Neural progenitor cell (in vitro differentiated cells): ENCODE measurements around the gene ACKR3. TPM values are rescaled to one million over a fixed set of nuclear protein-coding genes. Genes with fewer than 3 reads are reported as not detected.

Experiments
- DNase-seq: peaks from one replicate; pipeline ENCODE4 v3.0.0-alpha.2; 2016; ENCODE audit warnings: low spot score
- H2AFZ ChIP-seq: fragments of 200-600 bp; sonication (generic); replicated peaks from 2 replicates; pipeline ENCODE4 v1.6.1; 2016; ENCODE audit warnings: antibody characterized with exemption
- H3F3A ChIP-seq: fragments of 200-600 bp; sonication (generic); 2 replicates; pipeline ENCODE4 v1.6.1; 2016; ENCODE audit warnings: antibody characterized with exemption, low read depth
- H3K27ac ChIP-seq: fragments of 200-600 bp; sonication (generic); 2 replicates; pipeline ENCODE4 v1.5.1; 2016; ENCODE audit warnings: mild to moderate bottlenecking
- H3K27me3 ChIP-seq: fragments of 200-600 bp; sonication (generic); 2 replicates; pipeline ENCODE4 v1.6.1; 2016; ENCODE audit warnings: mild to moderate bottlenecking, moderate library complexity
- H3K36me3 ChIP-seq: fragments of 200-600 bp; sonication (generic); 2 replicates; pipeline ENCODE4 v1.5.1; 2016
- H3K4me1 ChIP-seq: fragments of 200-600 bp; sonication (generic); 2 replicates; pipeline ENCODE4 v1.6.1; 2016; ENCODE audit warnings: mixed run types
- H3K4me2 ChIP-seq: fragments of 200-600 bp; sonication (generic); 2 replicates; pipeline ENCODE4 v1.6.1; 2016
- H3K4me3 ChIP-seq: fragments of 200-600 bp; sonication (generic); 2 replicates; pipeline ENCODE4 v1.5.1; 2016
- H3K79me2 ChIP-seq: fragments of 200-600 bp; sonication (generic); 2 replicates; pipeline ENCODE4 v1.6.1; 2016; ENCODE audit warnings: low read depth
- H3K9ac ChIP-seq: fragments of 200-600 bp; sonication (generic); 2 replicates; pipeline ENCODE4 v1.6.1; 2016
- H3K9me3 ChIP-seq: fragments of 200-600 bp; sonication (generic); 2 replicates; pipeline ENCODE4 v1.5.1; 2016; ENCODE audit warnings: low read depth
- H4K20me1 ChIP-seq: fragments of 200-600 bp; sonication (generic); 2 replicates; pipeline ENCODE4 v1.6.1; 2016; ENCODE audit warnings: low read depth
- H3K27ac Mint-ChIP-seq: 3 replicates; pipeline ENCODE4 v1.8.0; 2021; ENCODE audit warnings: mixed read lengths
- H3K27me3 Mint-ChIP-seq: 2 replicates; pipeline ENCODE4 v1.8.0; 2022; ENCODE audit warnings: low read depth, mild to moderate bottlenecking, inconsistent platforms, moderate library complexity, mixed read lengths; ENCODE audit not compliant: insufficient read depth
- H3K36me3 Mint-ChIP-seq: 3 replicates; pipeline ENCODE4 v1.8.0; 2021; ENCODE audit warnings: mixed read lengths
- H3K4me1 Mint-ChIP-seq: 3 replicates; pipeline ENCODE4 v1.8.0; 2021; ENCODE audit warnings: mixed read lengths
- H3K4me3 Mint-ChIP-seq: 3 replicates; pipeline ENCODE4 v1.8.0; 2021; ENCODE audit warnings: mild to moderate bottlenecking, moderate library complexity, mixed read lengths
- H3K9me3 Mint-ChIP-seq: 3 replicates; pipeline ENCODE4 v1.8.0; 2020; ENCODE audit warnings: mixed read lengths
- CTCF ChIP-seq: fragments of 200-600 bp; sonication (generic); IDR thresholded peaks from 2 replicates; pipeline ENCODE4 v1.5.1; 2017; ENCODE audit warnings: antibody characterized with exemption, mild to moderate bottlenecking
- EZH2 ChIP-seq: fragments of 200-600 bp; sonication (generic); IDR thresholded peaks from 2 replicates; pipeline ENCODE4 v1.6.1; 2017; ENCODE audit warnings: antibody characterized with exemption, mild to moderate bottlenecking, moderate library complexity
- EZH2phosphoT487 ChIP-seq: fragments of 200-600 bp; sonication (generic); IDR thresholded peaks from 2 replicates; pipeline ENCODE4 v1.6.1; 2017; ENCODE audit warnings: antibody characterized with exemption
- total RNA-seq: library from RNA; depleted of rRNA; stranded (reverse); fragments of >200 nt; gene quantifications from 2 replicates; pipeline ENCODE4 v1.2.3, GENCODE V29; 2015; ENCODE audit warnings: low replicate concordance

Gene ACKR3
- total RNA-seq, 1 donor from 2014 or later = 1.6 TPM

GRCh38 chr2:236627193-236627592 is 57.6 kb downstream of the ACKR3 start:
- Histone ChIP-seq H2AFZ (no peak overlapping the region), H3K27me3 (no peaks in the 10 kb centered on the region), H3F3A (no peaks in the 10 kb centered on the region), H3K27ac (no peak overlapping the region), H3K4me2 (no peak overlapping the region), H4K20me1 (no peaks in the 10 kb centered on the region), H3K4me1 (no peaks in the 10 kb centered on the region), H3K9ac (no peak overlapping the region), H3K4me3 (no peak overlapping the region), H3K36me3 (no peaks in the 10 kb centered on the region), H3K9me3 (no peaks in the 10 kb centered on the region), H3K79me2 (no peaks in the 10 kb centered on the region)
- Mint-ChIP-seq H3K9me3 (no peaks in the 10 kb centered on the region), H3K36me3 (no peaks in the 10 kb centered on the region), H3K27ac (no peak overlapping the region), H3K4me3 (no peak overlapping the region), H3K4me1 (peaks cover 8% of the 10 kb centered on the region), H3K27me3 (peaks cover 5% of the 10 kb centered on the region)
- TF ChIP-seq CTCF (no peak), EZH2 (no peak), EZH2phosphoT487 (no peak)
- DNase-seq = no peak

- Histone ChIP-seq H3K27ac (no peak overlapping the region), H3K4me2 (no peak overlapping the region), H3K9me3 (no peaks in the 10 kb centered on the region), H3K79me2 (no peaks in the 10 kb centered on the region), H3K4me3 (no peak overlapping the region), H4K20me1 (no peaks in the 10 kb centered on the region), H2AFZ (no peak overlapping the region), H3K36me3 (no peaks in the 10 kb centered on the region), H3K27me3 (no peaks in the 10 kb centered on the region), H3F3A (no peaks in the 10 kb centered on the region), H3K9ac (no peak overlapping the region), H3K4me1 (no peaks in the 10 kb centered on the region)
- Mint-ChIP-seq H3K27me3 (peaks cover 7% of the 10 kb centered on the region), H3K9me3 (peaks cover 3% of the 10 kb centered on the region), H3K4me3 (no peak overlapping the region), H3K27ac (no peak overlapping the region), H3K4me1 (peaks cover 8% of the 10 kb centered on the region), H3K36me3 (no peaks in the 10 kb centered on the region)
- TF ChIP-seq EZH2phosphoT487 (no peak), CTCF (no peak), EZH2 (no peak)
- DNase-seq = no peak
Measured at GRCh38 chr2:236627841-236628240, 58.2 kb downstream of the ACKR3 start.

- H2AFZ ChIP-seq = no peak overlapping the region
- H3K79me2 ChIP-seq = no peaks in the 10 kb centered on the region
- no peaks in the 10 kb centered on the region for H4K20me1 ChIP-seq
- H3K4me1 Mint-ChIP-seq = peaks cover 8% of the 10 kb centered on the region
- no peaks in the 10 kb centered on the region for H3K36me3 ChIP-seq
- TF ChIP-seq EZH2 = no peak
- no peak for TF ChIP-seq EZH2phosphoT487
- no peak for TF ChIP-seq CTCF
- no peak for DNase-seq
- no peaks in the 10 kb centered on the region for H3K36me3 Mint-ChIP-seq
- H3K4me3 Mint-ChIP-seq = no peak overlapping the region
- peaks cover 6% of the 10 kb centered on the region for H3K9me3 Mint-ChIP-seq
- H3K27me3 ChIP-seq = no peaks in the 10 kb centered on the region
- no peak overlapping the region for H3K4me2 ChIP-seq
- no peak overlapping the region for H3K27ac Mint-ChIP-seq
- no peak overlapping the region for H3K4me3 ChIP-seq
- no peak overlapping the region for H3K27ac ChIP-seq
- peaks cover 7% of the 10 kb centered on the region for H3K27me3 Mint-ChIP-seq
- no peaks in the 10 kb centered on the region for H3F3A ChIP-seq
- no peak overlapping the region for H3K9ac ChIP-seq
- no peaks in the 10 kb centered on the region for H3K9me3 ChIP-seq
- no peaks in the 10 kb centered on the region for H3K4me1 ChIP-seq
Measured at GRCh38 chr2:236628256-236628901, 58.8 kb downstream of the ACKR3 start.
